ENCODE data around the gene SPIB. TPM values are rescaled to one million over a fixed set of nuclear protein-coding genes. Genes with fewer than 3 reads are reported as not detected.

SPIB gene
- total RNA-seq, 2 donors from 2014 or later, result not detected

DNA sequence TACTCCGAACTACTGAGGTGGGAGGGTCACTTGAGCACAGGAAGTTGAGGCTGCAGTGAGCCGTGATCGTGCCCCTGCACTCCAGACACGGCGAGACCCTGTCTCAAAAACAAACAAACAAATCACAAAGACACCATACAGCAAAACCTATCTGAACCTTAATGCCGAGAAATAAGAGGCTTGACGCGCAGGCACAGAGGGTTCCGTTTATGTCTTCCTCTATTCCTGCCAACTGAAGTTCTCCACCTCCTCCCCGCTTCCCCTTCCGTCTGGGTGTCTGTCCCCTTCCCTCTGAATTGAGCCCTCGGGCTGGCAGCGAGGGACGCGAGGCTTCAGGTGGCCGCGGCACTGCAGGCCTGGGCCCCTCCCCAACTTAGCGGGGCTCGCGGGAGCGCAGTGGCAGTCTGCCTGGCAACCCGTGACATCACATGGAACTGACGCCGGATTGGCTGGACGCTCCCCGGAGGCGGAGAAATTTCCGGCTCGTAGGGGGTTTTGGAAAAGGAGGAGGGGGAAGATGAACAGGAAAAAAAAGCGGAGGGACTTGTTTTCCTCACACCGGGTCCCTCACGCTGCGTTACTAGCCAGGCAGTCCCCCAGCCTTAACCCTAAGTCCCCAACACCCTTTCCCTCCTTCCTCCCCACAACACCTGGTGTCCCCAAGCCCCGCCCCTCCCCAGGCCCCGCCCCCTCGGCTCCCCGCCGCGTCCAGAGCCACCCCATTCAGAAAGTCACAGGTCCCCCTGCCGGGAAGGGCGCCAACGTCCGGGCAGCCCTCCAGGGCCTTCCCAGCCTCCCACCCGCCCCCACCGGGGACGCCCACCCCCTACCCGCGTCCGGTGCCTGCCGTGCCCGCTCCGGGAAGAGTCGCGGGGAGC is 12.8 kb downstream of the SPIB start:
- no peaks in the 10 kb centered on the region for H3K36me3 ChIP-seq
- H3K4me1 ChIP-seq, result peaks cover 0 to 25% of the 10 kb centered on the region in 2 donors
- H3K27me3 ChIP-seq, result peaks cover 0 to 7% of the 10 kb centered on the region in 2 donors
- H3K9me3 ChIP-seq, result no peaks in the 10 kb centered on the region
- TF ChIP-seq CTCF (IDR thresholded peaks at IDR 0.05), result no peak
- peak; percentile 83 for DNase-seq (ENCODE audit: low spot score)
- H3K27ac ChIP-seq, result peak overlapping the region; percentile 42 to 75
- peak overlapping the region; percentile 59 to 66 for H3K4me3 ChIP-seq

DNA sequence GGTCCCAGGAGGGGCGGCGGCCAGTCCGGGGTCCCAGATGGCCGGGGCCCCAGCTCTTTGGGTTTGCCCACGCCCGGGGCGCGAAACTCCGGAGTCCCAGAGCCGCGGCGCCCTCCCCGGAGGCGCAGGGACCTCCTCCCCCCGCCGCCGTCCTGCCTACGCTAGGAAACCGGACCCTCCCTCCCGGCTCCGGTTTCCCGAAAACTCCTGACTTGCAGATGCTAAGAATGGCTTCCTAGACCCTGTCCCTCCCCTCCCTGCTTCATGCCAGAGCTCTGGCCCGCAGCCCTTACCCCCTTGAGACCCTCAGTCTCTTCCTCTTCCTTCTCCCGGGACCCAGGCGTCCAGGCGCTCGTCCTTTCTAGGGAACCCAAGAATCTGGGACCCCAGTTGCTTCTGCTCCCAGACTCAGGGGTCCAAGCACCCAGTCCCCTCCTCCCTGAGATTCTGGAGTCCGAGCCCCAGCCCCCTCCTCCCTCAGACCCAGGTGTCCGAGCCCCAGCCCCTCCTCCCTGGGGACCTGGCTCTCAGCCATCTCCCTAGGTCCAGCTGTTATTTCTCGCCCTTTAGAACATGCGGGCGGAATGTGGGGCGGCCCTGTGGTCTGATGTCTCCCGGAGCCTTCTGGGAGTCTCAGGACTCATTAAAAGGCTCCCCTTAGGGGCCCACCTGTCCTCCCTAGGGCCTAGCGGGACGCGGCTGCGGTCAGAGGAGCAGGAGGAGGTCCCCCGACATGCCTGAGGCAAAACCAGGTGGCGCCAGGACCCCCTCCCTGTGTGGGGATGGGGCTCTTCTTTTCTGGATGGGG is 13.7 kb downstream of the SPIB start, which contains the start of gene MYBPC2:
TSS of gene MYBPC2 (plus strand) at position 672 of the 808 bp plus-strand sequence. CDS start at position 734, 62 bp downstream.
- H3K36me3 ChIP-seq, result no peaks in the 10 kb centered on the region
- no peaks in the 10 kb centered on the region for H3K9me3 ChIP-seq
- H3K27me3 ChIP-seq, result peaks cover 0 to 7% of the 10 kb centered on the region in 2 donors
- no peak for TF ChIP-seq CTCF (IDR thresholded peaks at IDR 0.05)
- peak within 1 kb of the TSS; percentile 42 to 75 for H3K27ac ChIP-seq
- H3K4me1 ChIP-seq, result peaks cover 0 to 25% of the 10 kb centered on the region in 2 donors
- no peak for DNase-seq (ENCODE audit: low spot score)
- H3K4me3 ChIP-seq, result peak within 1 kb of the TSS; percentile 59 to 66

DNA sequence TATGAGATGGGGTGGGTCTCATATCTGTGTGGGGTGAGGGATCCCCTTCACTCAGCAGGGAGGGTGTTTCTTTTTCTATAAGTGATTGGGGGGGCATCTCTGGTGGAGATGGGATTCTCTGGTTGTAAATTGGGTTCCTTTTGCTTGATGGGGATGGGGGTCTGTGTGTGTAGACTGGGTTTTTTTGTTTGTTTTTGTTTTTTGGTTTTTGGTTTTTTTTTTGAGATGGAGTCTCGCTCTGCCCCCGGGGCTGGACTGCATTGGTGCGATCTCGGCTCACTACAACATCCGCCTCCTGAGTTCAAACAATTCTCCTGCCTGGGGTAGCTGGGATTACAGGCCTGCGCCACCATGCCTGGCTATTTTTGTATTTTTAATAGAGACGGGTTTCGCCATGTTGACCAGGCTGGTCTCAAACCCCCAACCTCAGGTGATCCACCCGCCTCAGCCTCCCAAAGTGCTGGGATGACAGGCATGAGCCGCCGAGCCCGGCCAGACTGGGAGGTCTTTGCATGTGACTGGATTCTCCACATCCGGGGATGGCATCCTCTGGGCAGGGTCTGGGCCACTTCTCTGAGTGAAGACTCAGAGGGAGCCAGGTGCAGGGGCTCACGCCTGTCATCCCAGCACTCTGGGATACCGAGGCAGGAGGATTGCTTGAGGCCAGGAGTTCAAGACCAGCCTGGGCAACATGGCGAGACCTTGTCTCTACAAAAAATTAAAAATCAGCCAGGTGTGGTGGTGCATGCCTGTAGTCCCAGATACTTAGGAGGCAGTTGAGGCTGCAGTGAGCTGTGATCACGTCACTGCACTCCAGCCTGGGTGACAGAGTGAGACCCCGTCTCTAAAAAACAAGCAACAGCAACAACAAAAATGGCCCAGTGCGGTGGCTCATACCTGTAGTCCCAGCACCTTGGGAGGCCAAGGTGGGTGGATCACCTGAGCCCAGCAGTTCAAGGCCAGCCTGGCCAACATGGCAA is 14.8 kb downstream of the SPIB start:
- Histone ChIP-seq H3K36me3 (no peaks in the 10 kb centered on the region), H3K27ac (no peak overlapping the region), H3K27me3 (peaks cover 0 to 7% of the 10 kb centered on the region in 2 donors), H3K4me3 (no peak overlapping the region), H3K4me1 (peaks cover 0 to 19% of the 10 kb centered on the region in 2 donors), H3K9me3 (no peaks in the 10 kb centered on the region)
- DNase-seq (ENCODE audit: low spot score), result no peak
- no peak for TF ChIP-seq CTCF (IDR thresholded peaks at IDR 0.05)

- peaks cover 0 to 7% of the 10 kb centered on the region in 2 donors for H3K27me3 ChIP-seq
- DNase-seq (ENCODE audit: low spot score), result no peak
- TF ChIP-seq CTCF (IDR thresholded peaks at IDR 0.05), result no peak
- no peak overlapping the region for H3K27ac ChIP-seq
- H3K36me3 ChIP-seq, result no peaks in the 10 kb centered on the region
- peaks cover 0 to 18% of the 10 kb centered on the region in 2 donors for H3K4me1 ChIP-seq
- no peak overlapping the region for H3K4me3 ChIP-seq
- H3K9me3 ChIP-seq, result no peaks in the 10 kb centered on the region
These were observed 15.8 kb downstream of the SPIB start for GRCh38 chr19:50434525-50434924.

- TF ChIP-seq CTCF (IDR thresholded peaks at IDR 0.05), result no peak
- Histone ChIP-seq H3K27ac (no peak overlapping the region), H3K27me3 (peaks cover 0 to 7% of the 10 kb centered on the region in 2 donors), H3K4me3 (no peak overlapping the region), H3K4me1 (peaks cover 0 to 18% of the 10 kb centered on the region in 2 donors), H3K9me3 (no peaks in the 10 kb centered on the region), H3K36me3 (no peaks in the 10 kb centered on the region)
- no peak for DNase-seq (ENCODE audit: low spot score)
These were observed 16.5 kb downstream of the SPIB start for GRCh38 chr19:50435221-50435620.
